PFSK-1 (cell line): ENCODE data around the gene FNDC3A.

Experiments used
- FOXP2 ChIP-seq: optimal IDR thresholded peaks from 2 replicates; pipeline ENCODE3; 2011; ENCODE audit warnings: borderline replicate concordance, control low read depth, inconsistent platforms; ENCODE audit not compliant: insufficient read depth; ENCODE audit errors: extremely low read length, extremely low read depth
- POLR2AphosphoS5 ChIP-seq: IDR thresholded peaks from 2 replicates; pipeline ENCODE4 v1.6.1; 2012; ENCODE audit warnings: low read depth, mild to moderate bottlenecking, control low read depth, low read length, moderate library complexity
- SIN3A ChIP-seq: IDR thresholded peaks from 2 replicates; pipeline ENCODE4 v1.6.1; 2012; ENCODE audit warnings: mild to moderate bottlenecking, low read length, moderate library complexity, borderline replicate concordance; ENCODE audit not compliant: insufficient read depth
- TAF1 ChIP-seq: IDR thresholded peaks from 2 replicates; pipeline ENCODE4 v1.6.1; 2012; ENCODE audit warnings: low read length, control low read depth, borderline replicate concordance; ENCODE audit not compliant: insufficient read depth
- TF ChIP-seq, protein P1 (sequence below), 2 experiments: IDR thresholded peaks; 2 replicates each; pipeline versions ENCODE4 v1.6.1 to v1.8.0; 2011 to 2012; ENCODE audit warnings: low read depth in 2 of 2, low read length in 2 of 2, control low read depth in 1 of 2, inconsistent platforms in 1 of 2, mild to moderate bottlenecking in 1 of 2, moderate library complexity in 1 of 2; ENCODE audit not compliant: insufficient read depth in 1 of 2

FNDC3A gene

DNA sequence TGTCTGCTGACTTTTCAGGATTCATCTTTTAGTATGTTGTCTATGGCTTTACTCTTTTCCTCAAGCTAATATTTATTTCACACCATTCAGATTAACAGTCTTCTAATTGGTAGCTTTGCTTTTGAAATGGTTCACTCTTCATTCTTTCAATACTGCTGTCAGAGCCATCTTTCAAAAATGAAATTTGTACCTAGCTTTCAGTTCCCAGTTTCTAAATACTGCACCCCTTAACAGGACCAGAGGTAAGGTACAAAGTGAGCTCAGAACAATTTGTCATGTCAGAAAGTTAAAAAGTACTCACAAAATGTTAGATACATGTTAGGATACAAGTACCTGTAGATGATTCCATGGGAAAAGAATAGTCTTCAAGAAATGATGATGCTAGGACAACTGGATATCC lies 83.0 kb downstream of the FNDC3A start:
- TF ChIP-seq TAF1 (no peak), SIN3A (no peak), POLR2AphosphoS5 (no peak), FOXP2 (no peak)
- TF ChIP-seq, protein P1, sequence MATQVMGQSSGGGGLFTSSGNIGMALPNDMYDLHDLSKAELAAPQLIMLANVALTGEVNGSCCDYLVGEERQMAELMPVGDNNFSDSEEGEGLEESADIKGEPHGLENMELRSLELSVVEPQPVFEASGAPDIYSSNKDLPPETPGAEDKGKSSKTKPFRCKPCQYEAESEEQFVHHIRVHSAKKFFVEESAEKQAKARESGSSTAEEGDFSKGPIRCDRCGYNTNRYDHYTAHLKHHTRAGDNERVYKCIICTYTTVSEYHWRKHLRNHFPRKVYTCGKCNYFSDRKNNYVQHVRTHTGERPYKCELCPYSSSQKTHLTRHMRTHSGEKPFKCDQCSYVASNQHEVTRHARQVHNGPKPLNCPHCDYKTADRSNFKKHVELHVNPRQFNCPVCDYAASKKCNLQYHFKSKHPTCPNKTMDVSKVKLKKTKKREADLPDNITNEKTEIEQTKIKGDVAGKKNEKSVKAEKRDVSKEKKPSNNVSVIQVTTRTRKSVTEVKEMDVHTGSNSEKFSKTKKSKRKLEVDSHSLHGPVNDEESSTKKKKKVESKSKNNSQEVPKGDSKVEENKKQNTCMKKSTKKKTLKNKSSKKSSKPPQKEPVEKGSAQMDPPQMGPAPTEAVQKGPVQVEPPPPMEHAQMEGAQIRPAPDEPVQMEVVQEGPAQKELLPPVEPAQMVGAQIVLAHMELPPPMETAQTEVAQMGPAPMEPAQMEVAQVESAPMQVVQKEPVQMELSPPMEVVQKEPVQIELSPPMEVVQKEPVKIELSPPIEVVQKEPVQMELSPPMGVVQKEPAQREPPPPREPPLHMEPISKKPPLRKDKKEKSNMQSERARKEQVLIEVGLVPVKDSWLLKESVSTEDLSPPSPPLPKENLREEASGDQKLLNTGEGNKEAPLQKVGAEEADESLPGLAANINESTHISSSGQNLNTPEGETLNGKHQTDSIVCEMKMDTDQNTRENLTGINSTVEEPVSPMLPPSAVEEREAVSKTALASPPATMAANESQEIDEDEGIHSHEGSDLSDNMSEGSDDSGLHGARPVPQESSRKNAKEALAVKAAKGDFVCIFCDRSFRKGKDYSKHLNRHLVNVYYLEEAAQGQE (IDR thresholded peaks at IDR 0.05; ENCODE audit: insufficient read depth in 1 of 2, low read depth in 2 of 2, low read length in 2 of 2): no peak

DNA sequence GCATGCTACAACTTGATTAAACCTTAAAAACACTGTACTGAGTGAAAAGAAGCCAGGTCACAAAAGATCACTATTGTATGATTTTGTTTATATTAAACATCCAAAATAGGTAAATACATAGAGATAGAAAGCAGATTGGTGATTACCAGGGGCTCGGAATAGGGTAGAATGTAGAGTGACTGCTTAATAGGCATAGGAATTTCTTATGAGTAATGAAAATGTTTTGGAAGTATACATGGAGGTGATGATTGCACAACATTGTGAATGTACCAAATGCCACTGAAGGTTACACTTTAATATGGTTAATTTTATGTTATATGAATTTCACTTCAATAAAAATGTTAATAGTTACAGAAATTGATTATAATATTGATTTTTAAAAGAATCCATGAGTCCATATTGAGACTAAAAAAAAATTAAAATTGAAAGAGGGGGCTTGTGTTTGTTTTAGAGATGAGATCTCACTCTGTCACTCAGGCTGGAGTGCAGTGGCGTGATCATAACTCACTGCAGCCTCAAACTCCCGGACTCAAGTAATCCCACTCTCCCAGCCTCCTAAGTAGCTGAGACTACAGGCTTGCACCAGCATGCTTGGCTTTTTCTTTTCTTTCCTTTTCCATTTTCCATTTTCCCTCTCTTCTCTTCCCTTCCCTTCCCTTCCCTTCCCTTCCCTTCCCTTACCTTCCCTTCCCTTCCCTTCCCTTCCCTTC lies 85.1 kb downstream of the FNDC3A start:
- TF ChIP-seq, protein P1 (IDR thresholded peaks at IDR 0.05; ENCODE audit: insufficient read depth in 1 of 2, low read depth in 2 of 2, low read length in 2 of 2): no peak
- TF ChIP-seq TAF1: no peak
- no peak for TF ChIP-seq FOXP2
- no peak for TF ChIP-seq POLR2AphosphoS5
- no peak for TF ChIP-seq SIN3A

DNA sequence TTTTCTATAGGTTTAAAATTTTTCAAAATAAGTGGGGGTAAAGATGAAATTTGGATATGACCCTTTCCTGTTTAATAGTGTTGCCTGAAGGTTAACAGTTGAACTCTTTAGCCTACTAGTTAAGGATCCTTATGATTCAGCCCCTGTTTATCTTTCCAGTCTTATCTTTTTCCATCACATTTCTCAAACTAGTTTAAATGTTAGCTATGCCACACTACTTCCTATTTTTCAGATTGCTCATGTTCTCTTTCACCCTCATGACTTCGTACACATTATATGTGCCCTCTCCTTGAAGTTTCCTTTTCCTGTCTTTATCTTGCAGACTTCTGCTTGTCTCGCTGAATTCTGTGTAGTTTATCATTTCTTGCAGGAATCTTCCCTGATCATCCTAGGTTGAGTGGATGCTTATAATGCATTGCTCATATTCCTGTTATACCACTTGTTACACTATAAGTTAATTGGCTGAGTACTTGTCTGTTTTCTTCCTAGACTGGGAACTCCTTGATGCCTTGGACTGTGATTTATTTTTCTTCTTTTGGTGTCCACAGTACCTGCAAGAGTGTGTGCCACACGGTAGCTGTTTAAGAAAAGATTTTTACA lies 86.7 kb downstream of the FNDC3A start:
- TF ChIP-seq, protein P1 (IDR thresholded peaks at IDR 0.05; ENCODE audit: insufficient read depth in 1 of 2, low read depth in 2 of 2, low read length in 2 of 2): no peak
- no peak for TF ChIP-seq POLR2AphosphoS5
- TF ChIP-seq SIN3A: no peak

- TF ChIP-seq FOXP2 (no peak), POLR2AphosphoS5 (no peak), TAF1 (no peak), SIN3A (no peak)
- TF ChIP-seq, protein P1 (IDR thresholded peaks at IDR 0.05; ENCODE audit: insufficient read depth in 1 of 2, low read depth in 2 of 2, low read length in 2 of 2): no peak
These were observed 87.3 kb downstream of the FNDC3A start for GRCh38 chr13:49063011-49063410.

DNA sequence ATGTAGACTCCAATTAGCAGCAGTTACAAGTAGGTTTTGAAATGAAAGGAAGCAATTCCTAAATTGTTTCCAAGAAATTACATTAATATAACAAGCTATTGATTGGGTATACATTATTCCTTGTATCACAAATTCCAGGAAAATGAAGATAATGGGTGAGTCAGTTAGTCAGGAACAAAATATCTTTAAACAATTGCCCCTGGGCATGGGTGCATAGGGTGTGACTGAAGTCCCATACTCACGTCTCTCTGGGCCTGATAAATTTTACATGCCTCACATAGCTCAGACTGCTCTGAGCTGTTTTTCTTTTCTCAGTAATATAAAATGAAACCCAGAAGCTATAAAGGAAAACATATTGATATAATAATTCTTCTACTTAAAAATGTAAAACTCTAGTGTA lies 87.8 kb downstream of the FNDC3A start:
- TF ChIP-seq FOXP2 (no peak), TAF1 (no peak)
